ENCODE measurements around the gene THRAP3. TPM values are rescaled to one million over a fixed set of nuclear protein-coding genes. Genes with fewer than 3 reads are reported as not detected.

Gene THRAP3
- total and polyA plus RNA-seq, 9 of the 15 experiments (the other 6 are each of a cell fraction or from before 2014, with no cell fraction given), result 66.2 to 135 (median 113) TPM

DNA sequence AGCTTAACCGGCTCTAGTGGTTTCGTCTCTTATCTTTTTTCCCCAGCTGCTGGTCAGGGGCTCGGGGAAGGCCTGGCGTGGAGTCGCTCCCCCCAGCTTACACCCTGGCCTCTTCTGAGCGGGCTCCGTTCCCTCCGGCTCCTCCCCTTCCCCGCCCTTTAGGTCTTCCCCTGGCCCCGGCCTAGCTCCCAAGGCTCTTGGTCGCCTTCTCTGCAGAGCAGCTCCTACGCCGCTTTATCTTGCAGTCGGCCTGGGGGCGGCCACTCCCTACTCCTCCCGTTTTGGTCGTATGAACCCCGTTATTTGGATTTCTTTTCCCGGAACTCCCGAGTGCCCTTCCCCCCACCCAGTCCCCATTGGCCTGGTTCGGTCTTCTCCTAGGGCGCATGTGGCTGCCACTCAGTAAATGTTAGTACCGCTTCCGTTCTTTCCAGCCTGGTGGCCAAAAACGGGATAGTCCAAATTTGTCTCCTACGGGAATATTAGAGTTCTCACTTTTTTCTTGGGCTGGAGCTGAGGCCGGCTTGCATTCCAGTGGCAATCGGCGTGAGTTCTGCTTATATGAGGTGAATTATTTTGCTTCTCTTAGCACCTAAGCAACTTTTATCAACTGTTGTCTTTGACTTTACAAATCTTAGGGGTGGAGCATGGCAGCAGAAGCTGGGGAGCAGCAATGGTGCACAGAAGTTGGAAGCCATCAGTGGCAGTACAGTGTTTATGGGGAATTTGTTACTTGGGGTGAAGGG, 467 bp downstream of the THRAP3 start (continued):
- TF ChIP-seq, protein P1, sequence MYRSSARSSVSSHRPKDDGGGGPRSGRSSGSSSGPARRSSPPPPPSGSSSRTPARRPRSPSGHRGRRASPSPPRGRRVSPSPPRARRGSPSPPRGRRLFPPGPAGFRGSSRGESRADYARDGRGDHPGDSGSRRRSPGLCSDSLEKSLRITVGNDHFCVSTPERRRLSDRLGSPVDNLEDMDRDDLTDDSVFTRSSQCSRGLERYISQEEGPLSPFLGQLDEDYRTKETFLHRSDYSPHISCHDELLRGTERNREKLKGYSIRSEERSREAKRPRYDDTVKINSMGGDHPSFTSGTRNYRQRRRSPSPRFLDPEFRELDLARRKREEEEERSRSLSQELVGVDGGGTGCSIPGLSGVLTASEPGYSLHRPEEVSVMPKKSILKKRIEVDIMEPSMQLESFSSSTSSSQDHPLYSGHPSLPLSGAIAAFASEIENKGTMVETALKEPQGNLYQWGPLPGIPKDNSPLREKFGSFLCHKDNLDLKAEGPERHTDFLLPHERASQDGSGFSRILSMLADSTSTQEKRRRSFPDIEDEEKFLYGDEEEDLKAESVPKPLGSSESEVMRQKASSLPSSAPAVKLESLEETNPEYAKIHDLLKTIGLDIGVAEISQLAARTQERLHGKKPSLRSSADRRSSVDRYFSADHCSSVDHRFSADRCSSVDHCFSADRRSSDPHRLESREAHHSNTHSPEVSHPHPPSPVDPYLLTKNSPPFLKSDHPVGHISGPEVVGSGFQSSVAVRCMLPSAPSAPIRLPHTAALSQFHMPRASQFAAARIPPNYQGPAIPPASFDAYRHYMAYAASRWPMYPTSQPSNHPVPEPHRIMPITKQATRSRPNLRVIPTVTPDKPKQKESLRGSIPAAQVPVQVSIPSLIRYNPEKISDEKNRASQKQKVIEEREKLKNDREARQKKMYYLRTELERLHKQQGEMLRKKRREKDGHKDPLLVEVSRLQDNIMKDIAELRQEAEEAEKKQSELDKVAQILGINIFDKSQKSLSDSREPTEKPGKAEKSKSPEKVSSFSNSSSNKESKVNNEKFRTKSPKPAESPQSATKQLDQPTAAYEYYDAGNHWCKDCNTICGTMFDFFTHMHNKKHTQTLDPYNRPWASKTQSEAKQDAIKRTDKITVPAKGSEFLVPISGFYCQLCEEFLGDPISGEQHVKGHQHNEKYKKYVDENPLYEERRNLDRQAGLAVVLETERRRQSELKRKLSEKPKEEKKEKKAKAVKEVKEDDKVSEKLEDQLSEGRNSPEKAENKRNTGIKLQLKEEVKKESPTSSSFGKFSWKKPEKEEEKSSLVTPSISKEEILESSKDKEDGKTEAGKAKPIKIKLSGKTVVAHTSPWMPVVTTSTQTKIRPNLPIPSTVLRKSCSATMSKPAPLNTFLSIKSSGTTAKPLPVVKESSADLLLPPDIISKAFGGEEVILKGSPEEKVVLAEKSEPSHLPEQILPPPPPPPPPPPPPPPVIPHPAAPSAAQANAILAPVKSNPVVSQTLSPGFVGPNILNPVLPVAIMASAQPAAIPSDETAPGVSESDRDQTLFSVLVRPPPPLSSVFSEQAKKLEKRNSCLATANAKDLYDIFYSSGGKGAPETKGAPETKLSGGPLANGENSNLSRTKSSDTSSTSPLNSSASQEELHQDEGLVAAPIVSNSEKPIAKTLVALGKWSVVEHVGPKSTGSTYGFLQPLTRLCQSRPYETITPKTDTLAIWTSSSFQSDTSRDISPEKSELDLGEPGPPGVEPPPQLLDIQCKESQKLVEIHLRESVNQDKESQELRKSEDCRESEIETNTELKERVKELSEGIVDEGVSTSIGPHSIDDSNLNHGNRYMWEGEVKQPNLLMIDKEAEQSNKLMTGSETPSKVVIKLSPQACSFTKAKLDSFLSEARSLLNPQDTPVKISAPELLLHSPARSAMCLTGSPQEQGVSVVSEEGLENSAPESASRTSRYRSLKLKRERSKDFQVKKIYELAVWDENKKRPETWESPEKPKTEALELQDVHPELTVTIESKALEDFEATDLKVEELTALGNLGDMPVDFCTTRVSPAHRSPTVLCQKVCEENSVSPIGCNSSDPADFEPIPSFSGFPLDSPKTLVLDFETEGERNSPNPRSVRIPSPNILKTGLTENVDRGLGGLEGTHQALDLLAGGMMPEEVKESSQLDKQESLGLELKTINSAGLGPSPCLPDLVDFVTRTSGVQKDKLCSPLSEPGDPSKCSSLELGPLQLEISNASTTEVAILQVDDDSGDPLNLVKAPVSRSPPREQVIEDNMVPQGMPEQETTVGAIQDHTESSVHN (IDR thresholded peaks at IDR 0.05; ENCODE audit: borderline replicate concordance in 1 of 2, low read depth in 1 of 2), result peak in 1 of 2 experiments; percentile 70; a peak in 2 of 4 replicates
- TF ChIP-seq ZNF830 (CRISPR knock-in tag; IDR thresholded peaks at IDR 0.05) (no peak), ZNF124 (CRISPR knock-in tag; IDR thresholded peaks at IDR 0.05) (no peak), ETV6 (IDR thresholded peaks at IDR 0.05; ENCODE audit: borderline replicate concordance in 1 of 2, low read depth in 2 of 2, low read length in 1 of 2) (no peak; a peak in 1 of 4 replicates), ETV6 (CRISPR knock-in tag; IDR thresholded peaks at IDR 0.05; ENCODE audit: borderline replicate concordance) (peak; percentile 41), TAF7 (tag; IDR thresholded peaks at IDR 0.05) (peak; percentile 40; the same call in 1 of the 2 replicates), GTF2E2 (tag; IDR thresholded peaks at IDR 0.05) (peak; percentile 9; the same call in 1 of the 2 replicates), ZNF324 (CRISPR knock-in tag; IDR thresholded peaks at IDR 0.05) (no peak), RUNX1 (IDR thresholded peaks at IDR 0.05; ENCODE audit: low read depth) (0 out of 2 replicates have a peak, but pooled peaks have one; percentile 4), SIRT6 (IDR thresholded peaks at IDR 0.05; ENCODE audit: low read depth, low read length) (no peak), ZNF239 (CRISPR knock-in tag; IDR thresholded peaks at IDR 0.05) (no peak)
- TF ChIP-seq, protein P2, sequence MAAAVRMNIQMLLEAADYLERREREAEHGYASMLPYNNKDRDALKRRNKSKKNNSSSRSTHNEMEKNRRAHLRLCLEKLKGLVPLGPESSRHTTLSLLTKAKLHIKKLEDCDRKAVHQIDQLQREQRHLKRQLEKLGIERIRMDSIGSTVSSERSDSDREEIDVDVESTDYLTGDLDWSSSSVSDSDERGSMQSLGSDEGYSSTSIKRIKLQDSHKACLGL (CRISPR knock-in tag; IDR thresholded peaks at IDR 0.05; ENCODE audit: borderline replicate concordance, poor library complexity, severe bottlenecking), result no peak
- TF ChIP-seq, protein P3, sequence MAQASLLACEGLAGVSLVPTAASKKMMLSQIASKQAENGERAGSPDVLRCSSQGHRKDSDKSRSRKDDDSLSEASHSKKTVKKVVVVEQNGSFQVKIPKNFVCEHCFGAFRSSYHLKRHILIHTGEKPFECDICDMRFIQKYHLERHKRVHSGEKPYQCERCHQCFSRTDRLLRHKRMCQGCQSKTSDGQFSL (CRISPR knock-in tag; IDR thresholded peaks at IDR 0.05), result peak; percentile 99
- TF ChIP-seq, protein P3 (tag; IDR thresholded peaks at IDR 0.05), result peak in 1 of 2 experiments; percentile 96; a peak in 2 of 4 replicates
- TF ChIP-seq, protein P4, sequence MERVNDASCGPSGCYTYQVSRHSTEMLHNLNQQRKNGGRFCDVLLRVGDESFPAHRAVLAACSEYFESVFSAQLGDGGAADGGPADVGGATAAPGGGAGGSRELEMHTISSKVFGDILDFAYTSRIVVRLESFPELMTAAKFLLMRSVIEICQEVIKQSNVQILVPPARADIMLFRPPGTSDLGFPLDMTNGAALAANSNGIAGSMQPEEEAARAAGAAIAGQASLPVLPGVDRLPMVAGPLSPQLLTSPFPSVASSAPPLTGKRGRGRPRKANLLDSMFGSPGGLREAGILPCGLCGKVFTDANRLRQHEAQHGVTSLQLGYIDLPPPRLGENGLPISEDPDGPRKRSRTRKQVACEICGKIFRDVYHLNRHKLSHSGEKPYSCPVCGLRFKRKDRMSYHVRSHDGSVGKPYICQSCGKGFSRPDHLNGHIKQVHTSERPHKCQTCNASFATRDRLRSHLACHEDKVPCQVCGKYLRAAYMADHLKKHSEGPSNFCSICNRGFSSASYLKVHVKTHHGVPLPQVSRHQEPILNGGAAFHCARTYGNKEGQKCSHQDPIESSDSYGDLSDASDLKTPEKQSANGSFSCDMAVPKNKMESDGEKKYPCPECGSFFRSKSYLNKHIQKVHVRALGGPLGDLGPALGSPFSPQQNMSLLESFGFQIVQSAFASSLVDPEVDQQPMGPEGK (CRISPR knock-in tag; IDR thresholded peaks at IDR 0.05; ENCODE audit: borderline replicate concordance), result peak; percentile 74; the same call in 1 of the 2 replicates

All from K562 (cell line).